C4-2B (cell line): ENCODE results near the gene PCED1B.

Source experiments
- ZFX ChIP-seq: fragments of 450-650 bp; IDR thresholded peaks from 2 replicates; pipeline ENCODE4 v1.6.1; 2017
- TF ChIP-seq, protein P1 (sequence below): fragments of 450-650 bp; conservative IDR thresholded peaks from 2 replicates; pipeline ENCODE4 v1.5.1; 2017; ENCODE audit warnings: mild to moderate bottlenecking

DNA sequence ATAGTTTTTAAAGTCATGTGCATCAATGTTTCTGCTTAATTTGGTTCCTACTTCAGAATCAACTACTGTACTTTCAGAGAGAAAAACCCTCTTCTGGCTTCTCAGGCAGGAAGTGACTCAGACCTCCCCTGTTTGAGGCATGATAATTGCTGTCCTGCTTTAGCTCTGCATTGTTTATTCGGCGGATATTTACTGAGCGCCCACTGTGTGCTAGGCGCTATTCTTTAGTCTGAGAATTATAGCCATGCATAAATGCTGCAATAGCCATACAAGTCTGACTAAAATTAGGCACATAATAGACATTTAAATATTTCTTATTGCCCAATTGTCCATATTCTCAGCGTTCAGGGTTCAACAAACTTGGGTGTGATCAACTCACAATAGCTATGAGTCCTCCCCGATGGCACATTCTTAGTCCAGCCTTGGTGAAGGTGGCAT is 6.4 kb downstream of the PCED1B start:
- TF ChIP-seq, protein P1, sequence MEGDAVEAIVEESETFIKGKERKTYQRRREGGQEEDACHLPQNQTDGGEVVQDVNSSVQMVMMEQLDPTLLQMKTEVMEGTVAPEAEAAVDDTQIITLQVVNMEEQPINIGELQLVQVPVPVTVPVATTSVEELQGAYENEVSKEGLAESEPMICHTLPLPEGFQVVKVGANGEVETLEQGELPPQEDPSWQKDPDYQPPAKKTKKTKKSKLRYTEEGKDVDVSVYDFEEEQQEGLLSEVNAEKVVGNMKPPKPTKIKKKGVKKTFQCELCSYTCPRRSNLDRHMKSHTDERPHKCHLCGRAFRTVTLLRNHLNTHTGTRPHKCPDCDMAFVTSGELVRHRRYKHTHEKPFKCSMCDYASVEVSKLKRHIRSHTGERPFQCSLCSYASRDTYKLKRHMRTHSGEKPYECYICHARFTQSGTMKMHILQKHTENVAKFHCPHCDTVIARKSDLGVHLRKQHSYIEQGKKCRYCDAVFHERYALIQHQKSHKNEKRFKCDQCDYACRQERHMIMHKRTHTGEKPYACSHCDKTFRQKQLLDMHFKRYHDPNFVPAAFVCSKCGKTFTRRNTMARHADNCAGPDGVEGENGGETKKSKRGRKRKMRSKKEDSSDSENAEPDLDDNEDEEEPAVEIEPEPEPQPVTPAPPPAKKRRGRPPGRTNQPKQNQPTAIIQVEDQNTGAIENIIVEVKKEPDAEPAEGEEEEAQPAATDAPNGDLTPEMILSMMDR, result no peak
- TF ChIP-seq ZFX, result no peak
